Upper lobe of left lung (tissue), 6 donors: ENCODE measurements around the gene PLXNA4. TPM values are rescaled to one million over a fixed set of nuclear protein-coding genes. Genes with fewer than 3 reads are reported as not detected.
A peak's percentile ranks its signal among the peaks of the same experiment; 100 is the strongest.

ENCODE experiments used
- ATAC-seq, 2 donors: fragments of 200-7000 bp; cut with Tn5 transposase; one replicate each; pipeline ENCODE4 v1.9.1; 2022; ENCODE audit warnings: mild to moderate bottlenecking in 2 of 2, moderate library complexity in 2 of 2; ENCODE audit not compliant: low FRiP score in 2 of 2
- DNase-seq, 2 donors: peaks; one replicate each; pipeline ENCODE4 v3.0.0-alpha.2; 2019 to 2020
- H3K27ac ChIP-seq, 4 donors: fragments of 200-600 bp; sonication (generic); one replicate each; pipeline ENCODE4 v1.5.1; 2016 to 2019
- H3K27me3 ChIP-seq, 4 donors: fragments of 200-600 bp; sonication (generic); one replicate each; pipeline ENCODE4 v1.5.1; 2017 to 2019
- H3K36me3 ChIP-seq, 4 donors: fragments of 200-600 bp; sonication (generic); one replicate each; pipeline ENCODE4 v1.5.1; 2016 to 2019
- H3K4me1 ChIP-seq, 4 donors: fragments of 200-600 bp; sonication (generic); one replicate each; pipeline ENCODE4 v1.5.1; 2018 to 2019
- H3K4me3 ChIP-seq, 4 donors: fragments of 200-600 bp; sonication (generic); one replicate each; pipeline ENCODE4 v1.5.1; 2017 to 2019; ENCODE audit warnings: mild to moderate bottlenecking in 2 of 4, moderate library complexity in 1 of 4
- H3K9me3 ChIP-seq, 4 donors: fragments of 200-600 bp; sonication (generic); one replicate each; pipeline ENCODE4 v1.5.1; 2018 to 2019
- CTCF ChIP-seq, 6 experiments: fragments of 450-650 bp in 4 of 6; fragments of 200-600 bp in 2 of 6; sonication (generic) in 2 of 6; IDR thresholded peaks; one replicate each; pipeline ENCODE4 v1.5.1; 2016 to 2019; ENCODE audit warnings: antibody characterized with exemption in 6 of 6
- EP300 ChIP-seq, 4 donors: sonication (generic); formaldehyde crosslinking; IDR thresholded peaks; one replicate each; pipeline ENCODE4 v1.5.1; 2017; ENCODE audit warnings: antibody characterized with exemption in 4 of 4, control low read depth in 2 of 4
- POLR2A ChIP-seq, 4 donors: fragments of 450-650 bp; IDR thresholded peaks; one replicate each; pipeline ENCODE4 v1.5.1; 2016 to 2017; ENCODE audit warnings: antibody characterized with exemption in 4 of 4, mild to moderate bottlenecking in 2 of 4
- POLR2AphosphoS5 ChIP-seq, 2 donors: sonication (generic); formaldehyde crosslinking; IDR thresholded peaks; one replicate each; pipeline ENCODE4 v1.5.1; 2017; ENCODE audit warnings: antibody characterized with exemption in 2 of 2
- WGBS, 2 donors: methylation state at CpG; one replicate each; pipeline ENCODE4 v1.1.5; 2017 to 2018; 5-methylcytosine and 5-hydroxymethylcytosine counted together
- total RNA-seq, 6 donors: library from RNA; depleted of rRNA in 4 of 6; stranded (reverse); fragments of >200 nt in 4 of 6; gene quantifications; one replicate each; pipeline versions ENCODE4 v1.1.0 to v1.2.1, GENCODE V29; 2016 to 2021
- donor health status: DM: no; HTN: no; CAD: no; lungs with moderate emphysema.
- donor health status: DM: no; HTN: yes; CAD: no; lungs with severe emphysema.

PLXNA4 gene
- total RNA-seq, 6 donors from 2014 or later = 1.1 to 5.9 (median 2.6) TPM

DNA sequence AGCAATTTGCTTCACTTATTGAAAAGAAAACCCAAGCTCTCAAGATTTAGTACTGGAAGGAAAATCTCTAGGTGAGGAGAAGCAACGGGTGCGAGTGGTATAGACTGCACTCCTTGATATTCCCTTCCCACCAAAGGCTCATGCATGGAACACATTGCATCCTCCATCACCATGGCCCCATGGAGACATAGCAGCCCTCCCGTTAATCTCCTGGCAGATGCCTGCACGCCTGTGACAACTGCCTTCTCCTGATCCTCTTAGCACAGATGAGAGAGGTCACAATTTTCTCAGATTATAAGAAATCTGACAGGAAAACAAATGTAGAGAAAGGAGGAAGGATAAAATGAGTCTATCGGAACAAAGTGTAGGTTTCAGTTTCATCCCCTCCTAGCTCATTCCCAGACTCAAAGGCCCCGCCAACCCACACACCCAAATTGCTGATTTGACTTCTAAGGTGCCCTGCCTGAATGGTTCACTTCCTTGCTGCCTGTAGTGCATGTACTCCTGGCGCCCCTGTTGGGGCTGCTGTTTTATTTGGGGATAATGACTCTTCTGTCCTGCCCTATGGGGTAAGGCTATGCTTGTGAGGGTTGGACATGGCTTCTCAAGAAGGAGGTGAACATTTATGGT is 50.0 kb downstream of the PLXNA4 start:
- 80 to 86% methylated on average over 7 of the region's 7 CpGs for WGBS, 2 donors
- no peak for ATAC-seq
- TF ChIP-seq POLR2AphosphoS5 (IDR thresholded peaks at IDR 0.05) (no peak), EP300 (IDR thresholded peaks at IDR 0.05) (no peak), CTCF (IDR thresholded peaks at IDR 0.05) (no peak), POLR2A (IDR thresholded peaks at IDR 0.05) (no peak)
- no peaks in the 10 kb centered on the region for H3K9me3 ChIP-seq
- H3K36me3 ChIP-seq = no peaks in the 10 kb centered on the region
- no peak overlapping the region for H3K27ac ChIP-seq
- H3K4me1 ChIP-seq = no peaks in the 10 kb centered on the region
- H3K27me3 ChIP-seq = no peaks in the 10 kb centered on the region
- DNase-seq = no peak
- no peak overlapping the region for H3K4me3 ChIP-seq

GRCh38 chr7:132521423-132521822 is 54.8 kb downstream of the PLXNA4 start:
- Histone ChIP-seq H3K36me3 (no peaks in the 10 kb centered on the region), H3K27ac (no peak overlapping the region), H3K4me3 (no peak overlapping the region), H3K27me3 (no peaks in the 10 kb centered on the region), H3K4me1 (peaks cover 0 to 6% (median 0%) of the 10 kb centered on the region in 4 donors), H3K9me3 (no peaks in the 10 kb centered on the region)
- 74 to 88% methylated on average over 5 of the region's 5 CpGs for WGBS, 2 donors
- DNase-seq (no peak), ATAC-seq (no peak)
- TF ChIP-seq EP300 (IDR thresholded peaks at IDR 0.05) (no peak), POLR2A (IDR thresholded peaks at IDR 0.05) (no peak), CTCF (IDR thresholded peaks at IDR 0.05) (no peak), POLR2AphosphoS5 (IDR thresholded peaks at IDR 0.05) (no peak)

GRCh38 chr7:132520591-132521280 is 55.5 kb downstream of the PLXNA4 start:
- H3K4me3 ChIP-seq = no peak overlapping the region
- TF ChIP-seq POLR2A (IDR thresholded peaks at IDR 0.05) (no peak), POLR2AphosphoS5 (IDR thresholded peaks at IDR 0.05) (no peak), CTCF (IDR thresholded peaks at IDR 0.05) (no peak), EP300 (IDR thresholded peaks at IDR 0.05) (no peak)
- H3K27me3 ChIP-seq = no peaks in the 10 kb centered on the region
- DNase-seq (no peak), ATAC-seq (no peak)
- WGBS, 2 donors = 74 to 76% methylated on average over 9 of the region's 9 CpGs
- H3K4me1 ChIP-seq = peaks cover 0 to 6% (median 0%) of the 10 kb centered on the region in 4 donors
- no peaks in the 10 kb centered on the region for H3K36me3 ChIP-seq
- H3K9me3 ChIP-seq = no peaks in the 10 kb centered on the region
- H3K27ac ChIP-seq = no peak overlapping the region

- no peaks in the 10 kb centered on the region for H3K27me3 ChIP-seq
- H3K4me1 ChIP-seq = peaks cover 0 to 6% (median 0%) of the 10 kb centered on the region in 4 donors
- DNase-seq (peak in 1 of 2 donors; percentile 42), ATAC-seq (peak; percentile 39 to 47)
- TF ChIP-seq POLR2A (IDR thresholded peaks at IDR 0.05) = no peak
- TF ChIP-seq POLR2AphosphoS5 (IDR thresholded peaks at IDR 0.05) = no peak
- no peak for TF ChIP-seq CTCF (IDR thresholded peaks at IDR 0.05)
- TF ChIP-seq EP300 (IDR thresholded peaks at IDR 0.05) = no peak
- no peaks in the 10 kb centered on the region for H3K36me3 ChIP-seq
- 27 to 30% methylated on average over 1 of the region's 1 CpG for WGBS, 2 donors
- H3K27ac ChIP-seq = no peak overlapping the region
- H3K4me3 ChIP-seq = no peak overlapping the region
- no peaks in the 10 kb centered on the region for H3K9me3 ChIP-seq
These were observed 56.3 kb downstream of the PLXNA4 start for GRCh38 chr7:132519936-132520335.
